HG03280 (cell line): ENCODE data around the gene GTF2A1.
"Not testable (repeated sequence)": the region's sequence is repeated elsewhere in the genome, so short reads cannot be mapped to it uniquely, and the experiment has no call there.

Source experiments
- ATAC-seq: cut with Tn5 transposase; IDR thresholded peaks from one replicate; pipeline ENCODE4 v1.9.1; 2021; ENCODE audit warnings: mild to moderate bottlenecking, moderate library complexity; ENCODE audit not compliant: unreplicated experiment

GTF2A1 gene

DNA sequence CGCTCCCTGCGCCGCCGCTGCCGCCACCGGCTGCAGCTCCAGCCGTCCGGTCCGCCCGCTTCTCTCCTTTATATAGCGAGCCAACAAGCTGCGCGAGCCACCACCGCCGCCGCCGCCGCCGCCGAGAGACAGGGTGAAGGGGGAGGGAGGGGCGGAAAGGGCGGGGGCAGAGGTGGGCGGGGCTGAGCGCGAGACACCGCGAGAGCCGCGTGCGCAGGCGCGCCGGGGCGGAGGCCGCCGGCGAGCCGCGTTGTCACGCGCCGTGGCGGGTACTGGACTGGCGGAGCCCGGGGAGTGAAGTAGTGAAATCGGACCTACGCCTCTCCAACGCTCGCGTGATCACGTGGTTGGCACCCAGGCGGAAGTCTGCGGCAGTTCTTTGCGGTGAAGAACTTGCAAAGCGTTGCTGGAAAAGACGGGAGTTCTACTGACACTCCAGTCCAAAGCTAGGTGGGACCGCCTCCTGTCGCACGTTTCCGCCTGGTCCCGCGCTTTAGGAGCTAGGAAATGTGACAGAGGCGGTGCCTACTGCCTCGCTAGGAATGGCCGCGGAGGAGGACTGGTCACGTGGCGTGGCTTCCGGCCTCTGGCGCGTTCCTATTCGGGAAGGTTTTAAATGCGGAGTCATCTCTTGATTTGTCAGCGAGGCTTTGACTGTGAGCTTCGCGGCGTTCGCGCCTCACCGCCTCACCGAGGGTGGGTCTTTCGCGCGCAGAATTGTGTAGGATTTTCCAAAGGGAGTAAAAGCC is at the start of gene GTF2A1:
Gene GTF2A1, minus strand, starts transcription at position 130 of the 749 bp plus-strand sequence. CDS start 441 bp downstream, outside the sequence.
- ATAC-seq = peak; percentile 78

DNA sequence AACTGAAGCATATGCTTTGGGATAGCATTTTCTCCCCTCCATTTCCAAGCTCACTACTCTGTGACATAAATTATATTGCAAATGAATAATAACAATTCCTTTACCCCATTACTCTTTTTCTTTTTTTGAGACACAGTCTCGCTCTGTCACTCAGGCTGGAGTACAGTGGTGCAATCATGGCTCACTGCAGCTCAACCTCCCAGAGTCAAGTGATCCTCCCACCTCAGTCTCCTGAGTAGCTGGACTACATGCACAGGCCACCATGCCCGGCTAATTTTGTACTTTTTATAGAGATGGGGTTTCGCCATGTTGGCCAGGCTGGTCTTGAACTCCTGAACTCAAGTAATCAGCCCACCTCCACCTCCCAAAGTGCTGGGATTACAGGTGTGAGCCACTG is 49.2 kb upstream of the GTF2A1 start:
- no peak for ATAC-seq

DNA sequence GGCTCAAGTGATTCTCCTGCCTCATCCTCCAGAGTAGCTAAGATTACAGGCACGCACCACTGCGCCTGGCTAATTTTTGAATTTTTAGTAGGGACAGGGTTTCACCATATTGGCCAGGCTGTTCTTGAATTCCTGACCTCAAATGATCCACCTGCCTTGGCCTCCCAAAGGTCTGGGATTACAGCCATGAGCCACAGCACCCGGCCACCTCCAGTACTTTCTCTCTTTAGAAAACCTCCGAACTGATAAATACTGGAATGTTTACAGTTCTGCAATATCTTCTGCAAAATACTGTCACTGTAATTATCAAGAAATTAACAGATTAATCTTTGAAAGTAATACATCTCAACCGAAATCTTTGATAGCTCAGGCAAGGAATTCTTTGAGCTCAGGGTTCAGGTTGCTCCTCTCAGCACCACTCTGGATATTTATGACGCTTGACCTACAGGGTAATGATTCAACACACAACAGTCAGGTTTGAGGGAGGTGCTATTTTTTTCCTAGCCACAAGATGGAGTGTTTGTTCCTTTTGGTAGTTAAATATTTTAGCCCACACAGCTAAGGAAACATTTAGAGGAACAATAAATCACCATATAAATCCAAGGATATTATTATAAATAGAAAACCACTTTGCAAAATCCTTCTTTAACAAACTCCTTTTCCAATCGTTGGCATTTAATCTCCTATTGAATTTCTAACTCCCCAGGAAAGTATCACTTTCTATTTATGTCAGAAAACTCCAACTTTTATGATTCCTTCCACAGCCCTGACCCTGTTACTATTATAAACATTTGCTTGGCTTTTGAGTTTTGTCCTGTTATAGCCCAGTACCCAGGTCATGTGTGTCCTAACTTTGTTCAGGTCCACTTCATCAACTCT is 48.6 kb upstream of the GTF2A1 start:
- ATAC-seq = peak; percentile 79

DNA sequence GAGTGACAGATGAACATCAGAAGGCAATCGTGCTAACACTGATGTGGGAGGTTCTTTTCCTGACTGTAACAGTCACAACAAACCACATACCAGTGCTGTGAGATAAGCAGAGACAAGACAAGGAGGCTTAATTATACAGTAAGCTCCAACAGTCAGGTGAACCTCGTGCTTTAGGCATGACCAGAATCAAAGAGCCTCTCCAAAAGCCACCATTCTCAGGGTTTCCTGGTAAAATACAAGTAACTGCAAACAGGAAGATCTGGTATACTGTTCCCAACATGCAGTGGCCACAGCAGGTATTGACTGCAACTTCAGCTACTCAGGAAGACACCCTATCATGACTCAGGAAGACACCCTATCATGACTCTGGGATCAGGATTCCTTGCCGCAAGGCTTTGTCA is 47.3 kb upstream of the GTF2A1 start:
- ATAC-seq = no peak

DNA sequence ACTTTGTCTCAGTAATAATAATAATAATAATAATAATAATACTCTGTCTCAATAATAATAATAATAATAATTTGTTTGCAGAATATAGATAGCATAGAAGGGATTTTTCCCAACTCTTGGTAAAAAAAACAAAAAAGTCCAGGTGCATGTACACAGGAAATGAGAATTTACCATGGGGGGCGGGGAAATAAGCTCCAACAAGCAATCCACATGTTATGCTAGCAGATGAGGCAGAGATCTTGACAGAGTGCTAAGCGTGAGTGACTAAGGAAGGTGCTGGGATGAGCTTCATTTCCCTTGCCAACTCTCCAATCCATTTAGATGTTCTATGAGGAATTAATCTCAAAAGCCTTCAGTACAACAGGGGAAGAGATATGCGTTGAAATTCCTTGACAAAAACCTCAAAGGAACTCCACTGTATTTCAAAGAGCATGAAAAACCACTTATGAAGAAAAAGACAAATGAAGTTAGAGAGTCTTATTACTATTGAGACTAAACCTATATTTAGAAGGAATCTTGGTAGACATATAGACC is 44.9 kb upstream of the GTF2A1 start:
- no peak for ATAC-seq

DNA sequence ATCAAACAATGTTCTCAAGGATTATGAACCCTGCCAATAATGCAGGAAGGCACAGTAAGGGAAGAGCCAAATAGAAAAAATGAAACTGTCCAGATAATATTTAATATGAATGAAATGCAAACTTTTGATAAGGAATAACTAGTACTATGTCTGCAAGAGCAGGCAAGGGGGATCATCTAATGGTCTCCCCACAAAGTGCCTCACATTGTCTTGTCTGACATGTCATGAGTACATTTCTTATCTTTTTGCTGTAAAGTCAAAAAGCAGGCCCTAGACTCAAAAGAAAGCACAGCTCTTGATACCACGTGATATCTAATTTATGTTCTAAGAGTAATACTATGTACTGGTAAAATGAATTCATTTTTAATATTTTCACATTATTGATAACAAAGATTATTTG is 43.9 kb upstream of the GTF2A1 start:
- ATAC-seq = no peak

DNA sequence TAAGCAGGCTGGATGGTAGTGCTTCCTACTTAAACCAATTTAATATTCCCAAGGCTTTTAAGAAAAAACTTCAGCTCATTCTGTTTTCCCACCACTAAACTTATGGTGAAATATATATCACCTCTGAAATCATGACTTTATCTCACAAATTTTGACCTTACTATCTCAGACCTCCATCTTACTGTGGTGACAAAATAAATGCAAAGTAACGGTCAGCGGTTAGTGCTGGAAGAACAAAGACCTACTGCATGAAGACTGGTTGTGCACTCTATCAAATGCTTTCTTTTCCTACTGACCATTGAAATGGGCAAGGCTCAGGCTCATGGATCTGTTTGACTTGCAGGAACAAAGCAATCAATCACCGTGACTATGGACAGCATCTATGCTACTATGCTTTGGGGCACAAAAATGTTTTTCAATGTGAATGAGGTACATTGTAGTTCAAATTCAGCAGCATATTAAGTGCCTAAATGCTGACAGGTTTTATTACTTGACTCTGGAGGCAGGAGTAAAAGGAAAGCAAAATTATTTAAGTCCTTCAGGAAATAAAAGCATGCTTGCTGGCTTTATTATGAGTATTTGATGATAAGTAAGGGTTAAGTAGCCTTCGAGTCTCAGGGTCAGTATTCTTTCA is 43.1 kb upstream of the GTF2A1 start:
- no peak for ATAC-seq

DNA sequence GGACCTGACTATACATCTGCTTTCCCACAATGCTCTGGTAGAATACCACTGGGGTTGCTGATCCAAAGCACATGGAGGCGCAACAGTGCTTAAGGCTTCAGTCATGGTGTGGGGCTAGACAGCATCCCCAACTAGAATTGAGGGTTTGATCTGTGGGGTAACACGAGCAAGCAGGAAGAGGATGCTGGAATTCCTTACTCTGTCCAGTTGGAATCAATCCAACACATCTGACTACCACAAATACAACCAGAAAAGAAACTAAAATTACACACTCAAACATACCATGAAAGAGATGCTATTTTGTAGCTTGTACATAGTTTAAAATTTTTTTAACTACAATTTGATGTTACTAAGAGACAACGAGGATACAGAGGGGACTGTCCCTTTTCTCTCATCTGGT is 40.4 kb upstream of the GTF2A1 start:
- no peak for ATAC-seq

DNA sequence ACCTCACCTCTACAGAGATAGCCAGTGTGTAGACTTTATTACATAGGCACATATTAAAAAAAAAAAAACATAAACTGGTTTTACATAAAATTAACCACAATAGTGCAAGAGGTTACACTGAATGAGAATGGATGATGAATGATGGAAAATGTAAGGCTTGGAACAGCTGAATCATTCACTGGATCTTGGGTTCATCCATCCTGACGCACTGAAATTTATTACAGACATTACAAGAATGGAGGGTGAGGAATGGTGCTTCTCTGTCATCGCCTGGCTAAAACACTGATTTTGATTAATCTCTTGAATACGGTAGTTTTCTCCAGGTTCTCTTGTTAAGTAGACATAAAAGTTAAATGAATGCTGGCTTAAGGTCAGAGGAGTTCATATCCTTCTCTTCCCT is 40.0 kb upstream of the GTF2A1 start:
- no peak for ATAC-seq

DNA sequence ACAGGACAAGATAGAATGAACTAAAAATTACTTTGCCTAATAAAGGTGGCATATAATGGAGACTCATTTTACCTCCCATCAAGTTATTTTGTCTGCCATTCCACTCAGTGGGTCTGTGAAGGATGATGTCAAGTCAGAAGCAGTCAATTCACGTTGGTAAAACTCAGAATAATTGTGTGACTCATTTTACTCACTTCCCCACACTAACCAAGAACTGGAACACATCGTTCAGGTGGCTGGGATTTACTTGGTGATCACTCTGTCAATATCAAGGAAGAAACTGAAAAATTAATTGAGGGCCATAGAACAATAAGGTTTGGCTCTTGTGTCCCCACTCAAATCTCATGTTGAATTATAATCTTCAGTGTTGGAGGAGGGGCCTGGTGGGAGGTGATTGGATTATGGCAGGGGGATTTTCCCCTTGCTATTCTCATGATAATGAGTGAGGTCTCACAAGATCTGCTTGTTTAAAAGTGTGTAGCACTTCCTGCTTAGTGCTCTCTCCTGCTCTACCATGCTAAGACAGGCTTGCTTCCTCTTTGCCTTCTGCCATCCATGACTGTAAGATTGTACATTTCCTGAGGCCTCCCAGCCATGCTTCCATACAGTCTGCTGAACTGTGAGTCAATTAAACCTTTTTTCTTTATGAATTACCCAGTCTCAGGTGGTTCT is 35.7 kb upstream of the GTF2A1 start:
- no peak for ATAC-seq

DNA sequence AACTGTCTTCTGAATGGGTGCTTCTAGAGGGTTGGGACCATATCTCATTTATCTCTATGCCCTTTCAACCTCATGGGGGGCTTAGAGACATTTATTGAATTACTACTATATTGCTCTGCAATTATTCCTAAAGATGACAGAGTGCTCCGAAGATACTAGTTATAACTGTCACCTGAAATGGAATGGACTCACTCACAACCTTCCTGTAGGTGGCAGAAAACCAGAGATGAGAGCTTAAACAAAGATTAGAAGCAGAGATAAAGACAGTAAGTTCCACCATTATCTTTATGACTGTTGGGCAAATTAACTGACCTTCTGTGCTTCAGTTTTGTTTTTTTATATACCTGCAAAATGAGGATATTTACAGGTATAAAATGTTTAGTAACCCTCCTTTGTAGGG is 31.5 kb upstream of the GTF2A1 start:
- ATAC-seq = no peak

DNA sequence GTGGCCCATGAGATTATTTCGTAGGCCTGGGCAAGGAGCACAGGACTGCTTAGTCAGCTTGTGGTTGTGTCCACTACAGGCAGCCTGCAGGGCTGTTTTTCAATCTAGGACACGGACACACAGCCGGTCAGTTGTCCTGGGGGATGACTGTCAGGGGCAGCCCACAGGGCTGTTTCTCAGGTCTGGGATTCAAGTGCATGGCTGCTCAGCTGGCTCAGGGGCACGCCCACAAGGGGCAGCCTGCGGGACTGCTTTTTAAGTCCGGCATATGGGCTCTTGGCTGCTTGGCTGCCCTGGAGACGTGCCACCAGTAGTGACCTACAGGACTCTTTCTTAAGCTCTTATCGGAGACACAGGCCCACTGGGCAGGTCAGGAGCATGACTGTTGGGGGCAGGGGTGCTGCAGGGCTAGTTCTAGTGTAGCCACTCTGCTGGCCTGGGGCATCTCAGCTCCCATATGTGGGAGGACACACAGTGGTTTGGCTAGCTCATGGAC is 26.6 kb upstream of the GTF2A1 start:
- ATAC-seq = no peak

DNA sequence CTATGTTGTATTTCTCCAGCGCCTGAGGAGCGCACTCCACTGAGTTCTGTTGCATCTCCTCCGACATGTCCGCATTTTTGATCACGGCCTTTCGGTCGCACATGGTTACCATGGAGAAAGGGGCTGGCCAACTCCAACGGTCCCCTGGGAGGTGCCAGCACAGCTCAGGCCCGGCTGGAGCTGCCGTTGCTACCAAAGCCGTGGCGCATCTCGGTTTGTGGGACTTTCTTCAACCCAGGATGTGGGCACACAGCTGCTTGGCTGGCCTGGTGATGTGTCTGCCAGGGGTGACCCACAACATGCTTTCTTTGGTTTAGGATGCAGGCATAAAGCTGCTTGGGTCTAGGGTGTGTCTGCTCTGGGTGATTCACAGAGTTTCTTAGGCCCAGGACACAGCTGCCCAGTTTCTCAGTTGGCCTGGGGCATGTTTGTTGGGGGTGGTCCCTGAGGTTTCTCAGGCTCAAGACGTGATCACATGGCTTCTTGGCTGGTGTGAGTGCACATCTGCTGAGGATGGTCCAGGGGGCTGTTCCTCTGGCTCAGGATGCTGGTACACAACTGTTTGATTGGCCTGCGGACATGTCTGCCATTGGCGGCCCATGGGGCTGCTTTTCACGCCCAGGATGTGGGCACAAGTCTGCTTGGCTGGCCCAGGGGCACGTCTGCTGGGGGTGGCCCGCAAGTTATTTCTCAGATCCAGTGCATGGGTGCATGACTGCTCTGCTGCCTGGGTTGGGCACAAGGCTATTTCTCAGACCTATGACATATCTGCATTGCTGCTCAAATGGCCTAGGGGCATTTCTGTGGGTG is 25.9 kb upstream of the GTF2A1 start:
- no peak for ATAC-seq

DNA sequence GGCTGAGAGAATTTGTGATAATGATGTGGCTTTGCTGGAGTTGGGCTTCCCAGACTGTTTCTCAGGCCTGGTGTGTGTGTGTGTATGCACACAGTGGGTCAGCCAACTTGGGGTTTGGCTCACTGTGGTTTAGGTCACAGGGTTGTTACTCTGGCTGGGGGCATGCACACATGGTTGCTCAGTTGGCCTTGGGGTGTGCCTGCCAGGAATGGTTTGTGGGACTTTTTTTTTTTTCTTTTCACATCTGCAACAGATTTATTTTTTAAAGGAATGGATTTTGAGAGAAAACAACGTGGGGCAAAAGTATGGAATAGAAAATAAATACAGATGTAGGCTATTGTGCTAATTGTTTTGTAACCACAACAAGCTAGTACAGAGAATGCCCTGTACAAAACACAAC is 25.0 kb upstream of the GTF2A1 start:
- no peak for ATAC-seq

DNA sequence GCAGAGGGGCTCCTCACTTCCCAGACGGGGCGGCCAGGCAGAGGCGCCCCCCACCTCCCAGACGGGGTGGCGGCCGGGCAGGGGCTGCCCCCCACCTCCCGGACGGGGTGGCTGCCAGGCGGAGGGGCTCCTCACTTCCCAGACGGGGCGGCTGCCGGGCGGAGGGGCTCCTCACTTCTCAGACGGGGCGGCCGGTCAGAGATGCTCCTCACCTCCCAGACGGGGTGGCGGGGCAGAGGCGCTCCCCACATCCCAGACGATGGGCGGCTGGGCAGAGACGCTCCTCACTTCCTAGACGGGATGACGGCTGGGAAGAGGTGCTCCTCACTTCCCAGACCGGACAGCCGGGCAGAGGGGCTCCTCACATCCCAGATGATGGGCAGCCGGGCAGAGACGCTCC is 23.7 kb upstream of the GTF2A1 start:
- not testable (repeated sequence) for ATAC-seq

DNA sequence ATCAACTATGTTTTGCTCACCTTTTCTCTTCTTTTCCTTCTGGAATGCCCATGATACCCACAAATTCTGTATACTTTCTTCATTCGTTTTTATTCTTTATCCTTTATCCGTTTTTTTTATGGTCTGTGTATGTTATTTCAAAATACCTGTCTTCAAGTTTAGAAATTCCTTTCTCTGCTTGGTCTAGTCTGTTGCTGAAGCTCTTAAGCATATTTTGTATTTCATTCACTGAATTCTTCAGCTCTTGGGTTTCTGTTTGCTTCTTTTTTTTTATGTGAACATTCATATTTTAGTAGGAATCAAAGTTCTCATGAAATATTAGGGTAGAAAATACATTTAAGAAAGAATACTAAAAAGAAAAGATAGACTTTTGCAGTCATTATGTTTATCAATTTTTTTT is 22.7 kb upstream of the GTF2A1 start:
- no peak for ATAC-seq

DNA sequence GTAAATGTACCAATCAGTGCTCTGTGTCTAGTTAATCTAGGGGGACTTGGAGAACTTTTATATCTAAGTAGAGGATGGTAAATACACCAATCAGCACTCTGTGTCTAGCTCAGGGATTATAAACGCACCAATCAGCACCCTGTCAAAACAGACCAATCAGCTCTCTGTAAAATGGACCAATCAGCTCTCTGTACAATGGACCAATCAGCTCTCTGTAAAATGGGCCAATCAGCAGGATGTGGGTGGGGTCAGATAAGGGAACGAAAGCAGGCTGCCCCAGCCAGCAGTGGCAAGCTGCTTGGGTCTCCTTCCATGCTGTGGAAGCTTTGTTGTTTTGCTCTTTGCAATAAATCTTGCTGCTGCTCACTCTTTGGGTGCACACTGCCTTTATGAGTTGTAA is 16.1 kb upstream of the GTF2A1 start:
- ATAC-seq = not testable (repeated sequence)

DNA sequence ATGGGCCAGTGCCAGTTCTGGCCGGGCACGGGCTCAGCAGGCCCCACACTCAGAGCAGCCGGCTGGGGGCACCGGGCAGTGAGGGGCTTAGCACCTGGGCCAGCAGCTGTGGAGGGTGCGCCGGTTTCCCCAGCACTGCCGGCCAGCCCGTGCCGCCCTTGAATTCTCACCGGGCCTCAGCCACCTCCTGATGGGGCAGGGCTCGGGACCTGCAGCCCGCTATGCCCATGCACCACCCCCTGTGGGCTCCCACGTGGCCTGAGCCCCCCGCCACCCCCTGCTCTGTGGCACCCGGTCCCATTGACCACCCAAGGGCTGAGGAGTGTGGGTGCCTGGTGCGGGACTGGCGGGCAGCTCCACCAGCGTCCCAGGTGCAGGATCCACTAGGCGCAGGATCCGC is 15.4 kb upstream of the GTF2A1 start:
- no peak for ATAC-seq

DNA sequence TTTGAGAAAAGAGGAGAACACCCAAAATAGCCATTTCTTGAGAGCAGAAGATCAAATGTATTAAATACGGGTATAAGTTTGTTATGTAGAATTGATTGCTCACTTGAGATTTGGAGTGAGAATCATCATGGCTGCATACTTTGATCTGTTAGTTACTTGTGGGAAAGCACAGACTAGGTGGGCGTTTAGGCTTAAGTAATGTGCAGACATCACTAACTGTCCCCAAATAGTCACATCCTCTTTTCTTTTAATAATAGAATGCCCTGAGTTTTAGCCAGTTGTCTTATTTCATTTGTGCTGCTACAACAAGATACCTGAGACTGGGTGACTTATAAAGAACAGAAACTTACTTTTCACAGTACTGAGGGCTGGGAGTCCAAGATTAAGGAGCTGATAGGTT is 14.3 kb upstream of the GTF2A1 start:
- ATAC-seq = no peak

DNA sequence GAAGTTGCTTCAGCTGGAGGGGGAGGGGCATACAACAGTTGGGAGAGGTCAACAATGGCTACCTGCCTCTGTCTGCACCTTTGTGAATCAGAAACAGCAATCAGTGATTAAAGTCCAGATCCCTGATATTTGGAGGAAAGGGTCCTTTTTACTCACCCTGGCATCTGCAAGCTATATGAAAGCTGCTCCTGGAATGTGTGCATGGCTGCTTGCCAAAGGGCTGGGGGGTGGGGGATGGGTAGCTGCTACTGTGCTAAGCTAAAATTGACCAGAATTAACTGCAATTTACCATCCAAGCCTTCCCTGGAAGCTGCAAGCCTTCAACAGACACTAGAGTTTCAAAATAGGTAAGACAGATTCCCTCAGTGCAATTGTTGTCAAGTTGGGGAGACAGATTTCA is 13.5 kb upstream of the GTF2A1 start:
- ATAC-seq = no peak
